GDM1 (cell line): ENCODE data around the gene PCTP.
A peak's percentile ranks its signal among the peaks of the same experiment; 100 is the strongest.

Source experiments
- DNase-seq: peaks from one replicate; lab custom pipeline; 2025; lab: John Stamatoyannopoulos, UW

PCTP gene

GRCh38 chr17:55757659-55758058, 6.8 kb downstream of the PCTP start:
- no peak for DNase-seq

GRCh38 chr17:55758171-55758570, 7.3 kb downstream of the PCTP start:
- no peak for DNase-seq

GRCh38 chr17:55760643-55761355, 9.9 kb downstream of the PCTP start:
- peak; percentile 19 for DNase-seq

DNA sequence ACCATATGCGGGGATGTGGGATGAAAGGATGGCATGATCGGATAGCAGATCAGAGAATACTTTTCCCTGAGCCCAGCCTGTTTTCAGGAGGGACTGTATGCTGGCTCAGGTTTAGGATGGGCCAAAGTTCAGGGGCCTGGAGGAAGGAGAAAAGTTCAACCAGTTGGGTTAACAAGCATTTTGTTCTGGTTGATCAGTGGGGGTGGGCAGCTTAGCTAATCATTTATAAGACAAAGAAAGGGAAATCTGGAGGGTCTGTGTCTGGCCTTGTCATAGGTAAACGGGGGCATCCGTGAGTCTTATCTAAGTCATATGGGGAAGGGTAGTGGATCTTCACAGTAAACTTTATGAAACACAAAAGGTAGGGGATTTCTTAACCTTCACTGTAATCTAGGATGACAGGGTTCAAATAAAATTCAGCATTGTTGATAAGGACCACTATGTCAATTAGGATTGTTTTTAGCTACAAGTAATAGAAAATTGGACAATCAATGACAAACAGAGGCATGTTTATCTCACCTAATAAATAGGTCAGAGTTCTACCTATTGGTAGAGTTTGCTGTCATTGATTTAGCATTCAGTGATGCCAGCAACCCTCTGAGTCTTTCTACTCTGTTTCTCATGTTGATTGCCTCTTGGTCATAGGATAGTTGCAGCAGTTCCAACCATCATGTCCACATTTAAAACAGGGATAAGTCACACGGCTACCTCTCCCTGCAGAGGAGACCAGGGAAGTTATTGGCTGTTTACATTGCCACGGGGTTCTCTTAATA, 11.4 kb downstream of the PCTP start:
- no peak for DNase-seq

- no peak for DNase-seq
Observed at GRCh38 chr17:55763856-55764255, 13.0 kb downstream of the PCTP start.

DNA sequence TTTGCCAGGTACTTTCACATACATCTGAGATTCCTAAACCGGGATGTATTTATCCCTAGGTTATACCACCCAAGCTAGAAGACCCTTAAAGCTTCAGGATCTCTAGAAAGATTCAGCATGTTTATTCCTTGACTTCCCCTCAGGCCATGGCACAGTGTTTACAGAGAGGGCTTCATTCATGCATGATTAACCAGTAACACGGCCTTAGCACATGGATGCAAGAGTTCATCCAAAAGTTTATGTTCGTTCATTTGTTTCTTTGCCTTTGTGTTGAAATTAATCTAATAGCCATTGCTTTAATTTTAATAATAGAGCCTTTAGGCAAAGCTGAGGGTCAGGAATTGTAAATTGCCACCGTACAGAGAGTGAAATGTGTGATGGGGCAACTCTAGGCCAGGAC, 13.8 kb downstream of the PCTP start:
- DNase-seq: no peak

- DNase-seq: no peak
Observed at GRCh38 chr17:55765472-55765871, 14.6 kb downstream of the PCTP start.

DNA sequence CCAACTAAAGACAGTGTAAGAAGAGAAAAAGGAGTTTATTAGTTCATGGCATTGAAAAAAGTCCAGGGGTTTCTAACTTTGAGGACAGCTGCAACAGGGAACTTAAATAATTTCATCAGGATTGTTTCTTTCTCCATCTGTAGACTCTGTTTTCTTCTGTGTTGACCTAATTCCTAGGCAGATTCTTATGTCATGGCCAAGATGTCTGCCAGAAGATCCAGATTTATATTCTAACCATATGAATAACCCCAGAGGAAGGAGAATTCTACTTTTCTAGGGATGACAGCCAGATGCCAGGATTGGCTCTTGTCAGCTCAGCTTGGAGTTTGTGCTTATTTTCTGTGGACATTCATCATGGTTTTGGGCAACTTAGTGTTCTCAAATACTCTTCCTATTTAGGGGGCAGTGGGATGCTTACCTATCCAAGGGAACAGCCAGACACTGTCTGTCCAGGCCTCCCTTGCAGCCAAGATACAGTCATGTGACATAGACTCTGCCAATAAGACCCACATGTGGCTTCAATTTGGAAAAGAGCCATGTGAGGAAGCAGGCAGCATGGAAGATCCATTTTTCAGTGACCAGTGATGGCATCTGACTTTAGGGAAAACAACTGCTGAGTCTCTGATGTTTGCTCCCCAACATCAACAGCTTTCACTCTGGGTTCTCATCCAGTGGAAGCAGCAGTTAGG, 18.2 kb downstream of the PCTP start:
- DNase-seq: no peak

GRCh38 chr17:55769625-55770000, 18.8 kb downstream of the PCTP start:
- DNase-seq: no peak

DNA sequence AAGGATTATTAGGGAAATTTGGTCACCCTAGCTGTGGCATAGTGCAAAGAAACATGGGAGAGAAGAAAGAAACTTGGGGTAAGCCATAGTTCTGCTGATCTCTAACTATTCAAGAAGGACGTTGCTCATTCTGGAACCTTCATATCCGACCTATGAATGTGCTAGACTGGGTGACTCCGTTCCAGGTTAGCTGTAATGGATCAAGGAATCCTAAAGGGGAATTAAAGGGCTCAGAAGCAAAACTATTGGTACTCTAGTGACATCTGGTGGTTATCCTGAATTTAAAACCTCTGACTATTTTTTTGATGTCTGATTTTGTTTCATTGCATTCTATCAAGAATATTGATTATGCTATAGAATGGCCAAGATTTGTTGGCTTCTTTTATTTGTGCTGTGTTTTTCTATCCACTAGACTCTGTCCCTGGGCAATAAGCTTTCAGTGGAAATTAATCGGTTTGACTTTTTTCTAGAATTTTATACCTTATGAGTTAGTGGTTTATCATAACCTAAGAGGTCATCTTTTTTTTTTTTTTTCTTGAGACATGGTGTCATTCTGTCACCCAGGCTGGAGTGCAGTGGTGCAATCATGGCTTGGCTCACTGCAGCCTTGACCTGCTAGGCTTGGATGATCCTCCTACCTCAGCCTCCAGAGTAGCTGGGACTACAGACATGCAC, 19.5 kb downstream of the PCTP start:
- no peak for DNase-seq

DNA sequence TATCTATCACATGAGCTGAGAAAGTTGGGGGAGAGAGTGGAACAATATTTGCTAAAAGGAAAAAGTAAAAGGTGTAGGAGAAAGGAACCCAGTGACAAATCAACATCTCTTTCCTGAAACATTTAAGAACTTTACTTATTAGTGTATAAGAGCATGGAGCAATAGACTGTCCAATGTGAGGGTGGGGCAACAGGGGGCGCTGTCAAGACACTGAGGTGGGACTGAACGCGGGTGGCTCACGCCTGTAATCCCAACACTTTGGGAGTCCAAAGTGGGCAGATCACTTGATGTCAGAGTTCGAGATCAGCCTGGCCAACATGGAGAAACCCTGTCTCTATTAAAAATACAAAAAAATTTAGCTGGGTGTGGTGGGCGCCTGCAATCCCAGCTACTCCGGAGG, 21.2 kb downstream of the PCTP start:
- DNase-seq: no peak

DNA sequence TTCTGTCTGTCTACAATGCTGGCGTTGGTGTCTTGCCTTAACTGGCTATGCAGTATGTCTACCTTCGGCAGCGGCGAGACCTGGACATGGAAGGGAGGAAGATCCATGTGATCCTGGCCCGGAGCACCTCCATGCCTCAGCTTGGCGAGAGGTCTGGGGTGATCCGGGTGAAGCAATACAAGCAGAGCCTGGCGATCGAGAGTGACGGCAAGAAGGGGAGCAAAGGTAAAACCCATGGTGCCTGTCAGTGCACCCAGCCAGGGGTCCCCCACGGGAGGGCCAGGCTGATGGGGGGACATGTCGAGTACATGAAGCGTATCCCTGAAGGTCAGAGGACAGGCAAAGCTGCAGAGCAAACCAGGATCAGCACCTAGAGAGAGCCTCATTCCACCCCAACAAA, 22.8 kb downstream of the PCTP start:
- no peak for DNase-seq

- DNase-seq: no peak
Observed at GRCh38 chr17:55774846-55775271, 24.0 kb downstream of the PCTP start.

- no peak for DNase-seq
Observed at GRCh38 chr17:55776271-55776670, 25.4 kb downstream of the PCTP start.

DNA sequence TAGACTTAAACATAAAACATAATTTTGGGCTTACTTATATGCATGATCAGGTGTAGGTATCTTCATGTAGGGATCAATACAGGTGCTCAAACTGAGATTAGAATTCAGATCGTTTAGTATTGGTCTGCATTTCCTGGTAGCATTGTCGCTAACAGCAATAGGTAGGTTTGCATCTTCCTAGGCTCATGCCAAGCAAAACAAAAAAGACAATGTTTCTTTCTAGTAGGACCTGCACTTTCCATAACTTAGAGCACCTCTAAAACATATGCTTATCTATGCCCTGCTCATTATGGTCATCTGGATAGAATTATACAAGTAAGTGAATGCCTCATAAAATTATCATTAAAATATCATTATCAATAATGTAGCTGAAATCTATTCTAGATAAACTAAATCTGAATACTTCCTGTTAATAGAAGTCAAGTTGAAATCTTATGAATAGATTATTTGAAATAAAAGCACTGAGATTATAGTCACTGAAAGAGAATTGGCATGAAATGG, 26.7 kb downstream of the PCTP start:
- no peak for DNase-seq

- no peak for DNase-seq
Observed at GRCh38 chr17:55778389-55779118, 27.7 kb downstream of the PCTP start.

DNA sequence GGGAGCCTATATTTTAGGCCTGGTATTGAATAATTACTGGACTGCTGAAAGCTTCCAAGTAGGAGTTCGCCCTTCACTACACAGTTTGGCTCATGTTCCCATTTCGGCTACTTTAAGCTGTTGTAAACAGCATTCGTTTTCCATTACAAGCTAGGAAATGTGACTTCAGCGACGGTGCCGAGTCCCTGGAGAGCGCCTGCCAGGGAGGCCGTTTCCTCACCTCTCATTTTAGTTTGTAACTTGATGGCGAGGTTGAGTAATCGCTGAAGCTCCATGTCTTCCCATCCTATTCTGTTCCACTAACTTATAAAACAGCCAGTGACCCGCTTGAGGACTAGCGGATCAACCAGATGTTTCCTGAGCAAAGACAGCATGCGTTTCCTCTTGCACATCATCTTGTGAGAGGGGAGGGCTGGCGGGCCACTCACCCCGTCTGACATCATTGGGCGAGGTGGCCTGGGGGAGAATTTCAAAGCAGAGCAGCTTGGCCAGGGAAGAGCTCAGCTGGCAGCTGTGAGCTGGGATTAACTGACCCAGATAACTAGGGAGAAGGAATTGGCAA, 32.9 kb downstream of the PCTP start:
- no peak for DNase-seq

DNA sequence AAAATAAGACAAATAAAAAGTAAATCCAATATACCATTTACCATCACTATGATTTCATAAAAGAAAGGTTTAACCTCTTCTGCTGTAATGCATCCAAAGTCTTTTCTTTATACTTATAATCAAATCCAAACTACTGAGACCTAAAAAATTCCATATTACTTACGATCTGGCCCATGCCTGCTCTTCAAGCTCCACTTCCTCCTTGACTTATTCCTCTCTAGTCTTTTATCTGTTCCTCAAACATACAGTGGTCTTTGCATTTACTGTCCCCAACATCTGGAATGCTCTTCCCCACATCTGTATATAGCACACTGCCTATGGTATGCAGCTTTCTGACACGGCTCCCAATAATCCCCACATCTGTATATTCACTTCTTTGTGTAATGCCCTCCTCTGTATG, 33.8 kb downstream of the PCTP start:
- no peak for DNase-seq

- no peak for DNase-seq
Observed at GRCh38 chr17:55785181-55785580, 34.3 kb downstream of the PCTP start.

DNA sequence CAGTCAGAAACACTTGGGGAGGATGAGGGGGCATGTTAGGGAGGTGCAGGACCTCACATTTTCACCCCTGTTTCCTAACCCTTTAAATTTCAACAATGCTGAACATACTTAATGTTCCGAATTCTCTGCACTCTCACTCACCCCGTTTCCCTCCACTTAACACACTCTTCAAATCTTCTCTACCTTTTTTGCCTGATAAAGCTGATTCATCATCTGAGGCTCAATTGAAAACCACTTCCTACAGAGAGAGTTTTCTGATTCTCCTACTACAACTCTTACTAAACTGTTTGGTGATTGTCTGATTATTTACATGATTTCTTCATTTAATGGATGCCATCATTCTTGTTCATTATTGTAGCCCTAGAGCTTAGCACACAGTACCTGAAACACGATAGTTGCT, 42.4 kb downstream of the PCTP start:
- no peak for DNase-seq

GRCh38 chr17:55794725-55795482, 44.1 kb downstream of the PCTP start:
- no peak for DNase-seq
